HG03575 (cell line): ENCODE data around the gene RENBP.
A peak's percentile ranks its signal among the peaks of the same experiment; 100 is the strongest.

Source experiments
- ATAC-seq: cut with Tn5 transposase; IDR thresholded peaks from one replicate; pipeline ENCODE4 v1.9.1; 2021; ENCODE audit not compliant: unreplicated experiment, insufficient number of reproducible peaks, low FRiP score; ENCODE audit errors: extremely low read depth

The RENBP gene

DNA sequence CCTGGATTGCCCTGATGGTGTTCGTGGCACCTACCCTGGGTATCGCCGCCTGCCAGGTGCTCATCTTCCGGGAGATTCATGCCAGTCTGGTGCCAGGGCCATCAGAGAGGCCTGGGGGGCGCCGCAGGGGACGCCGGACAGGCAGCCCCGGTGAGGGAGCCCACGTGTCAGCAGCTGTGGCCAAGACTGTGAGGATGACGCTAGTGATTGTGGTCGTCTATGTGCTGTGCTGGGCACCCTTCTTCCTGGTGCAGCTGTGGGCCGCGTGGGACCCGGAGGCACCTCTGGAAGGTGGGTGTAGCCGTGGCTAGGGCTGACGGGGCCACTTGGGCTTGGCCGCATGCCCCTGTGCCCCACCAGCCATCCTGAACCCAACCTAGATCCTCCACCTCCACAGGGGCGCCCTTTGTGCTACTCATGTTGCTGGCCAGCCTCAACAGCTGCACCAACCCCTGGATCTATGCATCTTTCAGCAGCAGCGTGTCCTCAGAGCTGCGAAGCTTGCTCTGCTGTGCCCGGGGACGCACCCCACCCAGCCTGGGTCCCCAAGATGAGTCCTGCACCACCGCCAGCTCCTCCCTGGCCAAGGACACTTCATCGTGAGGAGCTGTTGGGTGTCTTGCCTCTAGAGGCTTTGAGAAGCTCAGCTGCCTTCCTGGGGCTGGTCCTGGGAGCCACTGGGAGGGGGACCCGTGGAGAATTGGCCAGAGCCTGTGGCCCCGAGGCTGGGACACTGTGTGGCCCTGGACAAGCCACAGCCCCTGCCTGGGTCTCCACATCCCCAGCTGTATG, 38.1 kb downstream of the RENBP start:
- no peak for ATAC-seq

DNA sequence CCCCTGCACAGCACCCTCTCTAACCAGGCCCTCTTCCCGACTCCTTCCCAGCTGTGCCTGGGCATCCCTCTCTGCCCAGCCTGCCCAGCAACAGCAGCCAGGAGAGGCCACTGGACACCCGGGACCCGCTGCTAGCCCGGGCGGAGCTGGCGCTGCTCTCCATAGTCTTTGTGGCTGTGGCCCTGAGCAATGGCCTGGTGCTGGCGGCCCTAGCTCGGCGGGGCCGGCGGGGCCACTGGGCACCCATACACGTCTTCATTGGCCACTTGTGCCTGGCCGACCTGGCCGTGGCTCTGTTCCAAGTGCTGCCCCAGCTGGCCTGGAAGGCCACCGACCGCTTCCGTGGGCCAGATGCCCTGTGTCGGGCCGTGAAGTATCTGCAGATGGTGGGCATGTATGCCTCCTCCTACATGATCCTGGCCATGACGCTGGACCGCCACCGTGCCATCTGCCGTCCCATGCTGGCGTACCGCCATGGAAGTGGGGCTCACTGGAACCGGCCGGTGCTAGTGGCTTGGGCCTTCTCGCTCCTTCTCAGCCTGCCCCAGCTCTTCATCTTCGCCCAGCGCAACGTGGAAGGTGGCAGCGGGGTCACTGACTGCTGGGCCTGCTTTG, 38.9 kb downstream of the RENBP start:
- no peak for ATAC-seq

DNA sequence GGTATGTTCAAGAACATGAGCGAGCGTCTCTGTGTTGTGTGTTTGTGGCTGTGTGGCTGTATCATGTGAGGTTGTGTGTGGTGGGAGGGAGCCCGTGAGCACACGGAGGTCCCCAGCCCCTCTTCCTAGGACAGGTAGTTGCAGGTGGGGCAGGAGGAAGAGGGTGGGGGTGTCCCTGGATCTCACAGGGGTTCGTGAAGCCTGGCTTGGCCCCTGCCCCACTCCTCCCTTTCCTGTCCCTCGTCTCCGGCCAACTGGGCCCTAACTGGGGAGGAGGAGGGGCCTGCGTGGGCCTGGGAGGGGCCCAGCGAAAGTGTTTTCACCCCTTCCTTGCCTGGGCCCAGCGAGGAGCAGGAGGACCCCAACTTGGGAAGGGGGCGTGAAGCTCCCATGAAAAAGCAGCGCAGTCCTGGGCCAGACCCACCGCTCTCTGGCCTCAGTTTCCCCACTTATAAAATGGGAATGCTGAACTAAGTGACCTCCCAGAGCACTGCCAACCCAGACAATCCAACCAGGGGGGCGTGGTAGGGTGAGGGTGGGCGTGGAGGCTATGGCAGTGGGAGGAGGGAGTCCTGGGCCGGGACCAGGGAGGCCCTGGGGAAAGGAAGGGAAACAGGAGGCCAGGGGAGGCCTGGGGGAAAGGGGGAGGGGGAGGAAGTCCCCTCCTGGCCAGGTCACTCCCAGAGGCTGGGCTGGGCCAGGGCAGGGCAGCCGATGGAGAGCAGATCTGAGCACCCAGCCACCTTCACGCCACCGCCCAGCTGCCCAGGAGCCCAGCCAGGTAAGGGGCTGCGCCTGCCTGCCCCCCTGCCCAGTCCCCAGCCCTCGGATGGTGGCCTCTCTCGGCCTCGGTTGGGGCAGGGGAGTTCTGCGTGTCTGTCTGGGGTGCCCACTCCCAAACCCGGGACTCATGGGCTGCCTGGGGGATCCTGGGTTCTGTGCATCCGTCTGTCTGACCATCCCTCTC, 40.2 kb downstream of the RENBP start, which contains the start of gene AVPR2:
AVPR2 (plus strand) TSS at position 683 of the 967 bp plus-strand sequence. CDS start 473 bp downstream, outside the sequence.
- ATAC-seq, result no peak

DNA sequence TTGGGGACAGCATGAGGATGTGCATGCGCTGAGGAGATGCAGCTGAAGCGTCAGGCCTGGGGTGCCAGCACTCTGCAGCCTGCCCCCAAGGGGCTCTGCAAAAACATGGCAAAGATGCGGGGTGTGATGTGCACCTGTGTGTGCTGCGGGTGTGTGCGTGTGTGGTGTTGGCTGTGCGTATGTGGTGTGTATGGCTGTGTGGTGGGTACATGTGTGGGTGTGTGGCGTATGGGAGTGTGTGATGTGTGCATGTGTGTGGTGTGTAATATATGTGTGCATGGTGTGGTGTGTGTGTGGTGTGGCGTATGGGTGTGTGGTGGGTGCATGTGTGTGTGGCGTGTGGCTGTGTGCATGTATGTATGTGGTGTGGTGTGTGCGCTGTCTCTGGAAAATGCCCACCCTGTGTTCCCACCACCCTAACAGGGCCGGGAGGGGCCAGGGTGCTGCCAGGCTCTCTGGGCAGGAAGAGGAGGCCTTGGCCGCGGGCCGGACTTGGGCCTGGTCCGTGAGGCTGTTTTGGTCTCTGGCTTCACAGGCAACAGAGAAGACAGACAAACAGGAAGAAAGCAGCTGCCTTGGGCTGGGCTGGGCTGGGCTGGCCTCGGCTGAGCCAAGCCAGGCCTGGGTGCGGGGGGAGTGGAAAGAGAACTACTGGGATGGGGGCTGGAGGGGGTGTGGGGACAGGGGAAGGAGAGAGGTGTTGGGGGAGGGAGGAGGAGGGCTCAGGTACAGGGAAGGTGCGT, 41.0 kb downstream of the RENBP start:
- no peak for ATAC-seq

DNA sequence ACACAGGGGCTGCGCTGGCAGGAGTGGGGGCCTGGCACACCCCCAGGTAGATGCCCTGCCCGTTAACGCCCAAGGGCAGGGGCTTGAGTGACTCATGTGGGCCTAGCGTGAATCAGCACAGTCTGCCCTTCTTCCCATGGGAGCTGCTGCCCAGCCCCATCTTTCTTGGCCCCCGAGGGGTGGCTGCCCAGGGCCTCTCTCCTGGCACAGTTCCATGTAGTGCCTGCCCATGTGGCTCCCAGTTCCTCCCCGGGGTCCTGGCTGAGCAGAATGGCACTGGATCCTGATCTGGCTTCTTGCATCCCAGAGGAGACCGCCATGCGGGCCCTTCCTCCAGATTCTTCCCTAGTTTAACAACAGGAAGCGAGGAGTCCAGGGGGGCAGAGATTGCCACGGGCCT, 42.1 kb downstream of the RENBP start:
- ATAC-seq, result no peak

DNA sequence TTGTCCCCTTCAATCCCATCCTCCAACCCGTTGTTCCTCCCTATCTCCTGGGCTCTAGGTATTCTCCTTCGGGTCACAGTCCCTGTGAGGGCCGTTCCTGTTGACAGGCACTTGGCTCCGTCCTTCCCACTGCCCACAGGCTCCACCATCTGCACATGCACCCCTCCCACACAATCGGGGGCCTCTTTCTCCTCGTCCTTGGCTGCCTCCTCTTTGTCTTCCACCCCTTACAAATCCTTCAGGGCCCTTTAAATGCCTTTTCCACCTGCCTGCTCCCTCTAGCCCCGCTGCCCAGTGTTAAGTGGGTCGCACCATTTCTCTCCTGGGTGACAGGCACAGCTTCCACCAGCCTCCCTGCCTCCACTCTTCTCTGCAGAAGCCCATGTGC, 42.7 kb downstream of the RENBP start:
- ATAC-seq, result no peak

DNA sequence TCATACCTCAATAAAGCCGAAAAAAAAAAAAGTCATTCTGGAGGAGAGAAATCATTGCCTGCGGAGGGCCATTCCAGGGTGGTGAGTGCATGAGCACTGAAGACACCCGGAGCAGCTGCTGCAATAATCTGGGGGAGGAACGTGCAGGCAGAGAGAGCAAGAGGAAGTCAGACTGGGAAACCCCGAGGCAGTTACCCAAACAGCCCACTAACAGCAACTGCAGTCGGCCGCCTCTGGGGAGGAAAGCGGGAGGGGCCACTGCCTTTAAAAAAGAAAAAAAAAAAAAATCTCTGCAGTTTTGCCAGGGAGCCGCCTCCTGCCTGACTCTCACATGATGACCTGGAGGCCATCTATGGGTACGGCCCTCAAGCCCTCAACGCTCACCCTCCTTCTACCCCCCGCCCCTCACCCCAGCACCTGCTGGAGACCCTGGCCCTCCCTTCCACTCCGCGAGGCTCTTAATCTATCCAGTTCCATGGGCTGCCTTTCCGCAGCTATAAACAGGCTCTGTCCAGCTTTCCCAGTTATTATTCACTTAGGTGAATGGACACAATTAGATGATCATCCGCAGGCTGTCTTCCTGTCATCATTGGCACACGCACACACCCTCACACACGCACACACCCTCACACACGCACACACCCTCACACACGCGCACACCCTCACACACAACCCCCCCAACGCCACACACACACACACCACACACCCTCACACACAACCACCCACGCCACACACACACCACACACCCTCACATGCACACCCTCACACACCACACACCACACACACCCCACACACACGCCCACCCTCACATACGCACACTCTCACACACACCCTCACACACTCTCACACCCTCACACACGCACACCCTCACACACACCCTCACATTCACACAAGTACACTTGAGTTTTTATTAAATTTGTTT, 43.4 kb downstream of the RENBP start:
- ATAC-seq, result peak; percentile 75

DNA sequence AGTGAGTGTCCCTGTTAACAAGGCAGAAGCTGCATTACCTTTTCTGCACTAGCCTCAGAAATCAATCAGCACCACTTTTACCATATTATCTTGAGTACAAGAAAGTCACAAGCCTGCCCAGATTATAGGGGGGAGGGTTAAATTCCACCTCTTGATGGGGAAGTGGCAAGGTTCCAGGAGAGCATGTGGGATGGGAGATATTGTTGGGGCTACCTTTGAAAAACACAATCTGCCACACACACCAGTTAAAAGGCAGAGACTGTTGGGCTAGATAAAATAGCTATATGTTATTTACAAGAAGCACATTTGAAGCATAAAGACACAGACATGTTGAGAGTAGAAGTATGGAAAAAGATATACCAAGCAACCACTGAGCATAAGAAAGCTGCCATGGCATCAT, 46.5 kb downstream of the RENBP start:
- no peak for ATAC-seq

DNA sequence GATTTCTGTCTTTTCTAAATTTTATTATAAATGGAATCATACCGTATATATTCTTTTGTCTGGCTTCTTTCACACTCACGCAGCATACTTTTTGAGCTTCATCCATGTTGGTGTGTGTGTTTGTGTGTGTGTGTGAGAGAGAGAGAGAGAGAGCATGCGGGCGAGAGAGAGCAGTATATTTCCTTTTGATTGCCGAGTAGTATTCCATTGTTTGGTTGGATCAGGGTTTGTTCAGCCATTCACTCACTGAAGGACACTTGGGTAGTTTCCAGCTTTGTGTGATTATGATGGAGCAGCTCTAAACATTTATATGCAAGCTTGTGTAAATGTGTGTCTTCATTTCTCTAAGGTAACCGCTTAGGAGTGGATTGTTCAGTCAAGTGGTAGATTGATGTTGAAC, 55.3 kb downstream of the RENBP start:
- no peak for ATAC-seq

DNA sequence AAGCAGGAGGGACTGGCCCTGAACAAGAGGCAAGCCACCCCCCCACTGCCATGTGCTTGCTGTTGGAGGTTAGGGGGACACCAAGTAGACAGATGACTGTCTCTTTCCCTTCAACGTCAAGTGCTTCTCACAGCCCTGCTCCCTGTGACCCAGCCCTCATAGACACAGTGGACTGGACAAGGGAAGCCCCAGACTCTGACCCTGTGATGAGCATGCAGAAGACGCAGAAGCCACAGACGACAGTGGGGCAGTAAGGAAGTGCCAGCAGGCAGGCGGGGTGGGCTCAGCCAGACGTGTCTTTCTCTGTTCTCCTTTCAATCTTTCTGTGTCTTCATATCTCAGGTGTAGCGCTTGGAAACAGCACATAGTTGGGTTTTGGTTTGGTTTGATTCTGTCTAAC, 56.1 kb downstream of the RENBP start:
- ATAC-seq, result no peak

DNA sequence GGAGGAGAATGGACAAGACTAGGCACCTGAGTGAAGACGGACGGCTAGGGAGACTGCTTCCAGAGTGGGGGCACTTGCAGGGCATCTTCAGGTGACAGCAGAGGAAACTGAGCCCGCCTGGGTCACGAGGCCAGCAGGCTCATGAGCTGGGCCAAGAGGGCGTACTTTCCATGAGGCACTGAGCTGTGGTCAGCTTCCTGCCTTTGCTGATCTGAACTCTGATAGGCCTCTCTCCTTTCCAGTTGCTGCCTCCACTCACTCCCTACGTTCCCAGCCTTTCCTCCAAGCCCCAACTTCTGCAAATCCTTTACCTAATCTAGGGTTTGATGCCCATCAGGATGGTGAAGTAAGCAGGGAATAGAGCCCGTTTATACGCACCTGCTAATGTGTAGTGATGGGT, 57.1 kb downstream of the RENBP start:
- no peak for ATAC-seq

DNA sequence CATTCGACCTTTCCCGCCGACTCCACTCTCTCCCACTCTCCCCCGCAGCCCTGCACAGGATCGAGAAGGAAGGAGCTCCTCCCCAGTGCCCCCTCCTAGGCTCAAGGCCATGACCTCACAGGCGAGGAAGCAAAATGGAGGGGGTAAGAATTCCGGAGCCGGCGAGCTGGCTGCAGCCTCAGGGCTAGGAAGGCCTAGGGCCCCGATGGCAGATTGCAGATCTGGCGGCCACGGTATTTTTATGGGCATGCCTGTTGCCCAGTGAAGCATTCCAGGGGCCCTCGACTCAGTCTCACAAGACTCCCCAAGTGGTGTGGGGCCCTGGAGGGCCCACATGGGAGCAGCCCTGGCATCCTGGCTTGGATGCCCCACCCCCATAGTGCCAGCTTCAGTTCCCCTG, 57.5 kb downstream of the RENBP start:
- no peak for ATAC-seq

DNA sequence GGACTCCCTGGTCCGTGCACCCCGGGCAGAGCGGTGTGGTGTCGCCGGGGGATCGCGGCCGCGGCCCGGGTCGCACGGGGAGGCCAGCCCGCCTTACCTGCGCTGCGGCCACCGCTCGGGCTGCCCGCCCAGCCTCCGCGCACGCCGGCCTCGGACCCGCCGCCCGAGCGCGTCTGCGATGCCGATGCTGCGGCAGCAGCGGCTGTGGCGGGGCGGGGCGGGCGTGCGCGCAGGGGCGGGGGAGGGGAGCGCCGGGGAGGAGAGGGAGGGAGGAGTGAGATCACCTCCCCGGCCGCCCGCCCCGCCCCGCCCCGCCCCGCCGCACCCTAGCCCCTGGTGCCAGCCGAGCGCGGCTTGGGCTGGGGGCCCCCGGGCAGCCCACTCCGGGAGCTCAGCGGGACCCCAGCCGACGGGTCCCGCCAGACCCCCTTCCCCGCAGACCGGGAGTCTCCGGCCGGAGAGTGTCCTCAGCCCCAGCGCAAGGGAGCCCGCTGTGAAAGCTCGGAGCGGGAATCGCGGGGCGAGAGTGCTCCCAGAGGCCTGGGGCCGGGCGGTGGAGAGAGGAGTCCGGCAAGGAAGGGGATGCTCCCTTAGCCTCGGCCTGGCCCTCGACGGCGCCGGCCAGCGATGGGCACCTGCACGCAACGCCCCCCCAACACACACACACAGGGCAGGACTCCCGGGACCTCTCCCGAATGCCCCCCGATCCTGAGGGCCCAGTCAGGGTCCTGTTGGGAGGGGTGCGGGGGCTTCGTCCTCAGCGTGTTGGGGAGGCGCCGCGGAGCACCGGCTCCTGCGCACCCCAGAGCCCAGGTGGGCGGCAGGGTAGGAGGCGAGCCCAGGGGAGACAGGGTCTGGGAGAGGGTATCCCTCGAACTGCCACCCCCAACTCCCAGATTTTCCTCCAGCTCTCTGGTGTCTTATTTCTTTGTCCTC, 58.2 kb downstream of the RENBP start, which contains the start of gene L1CAM:
L1CAM (minus strand) TSS at position 206 of the 936 bp plus-strand sequence. CDS start 10,337 bp downstream, outside the sequence.
- ATAC-seq, result no peak
